GM23248 (cell line): ENCODE data around the gene TNFRSF13B. TPM values are rescaled to one million over a fixed set of nuclear protein-coding genes. Genes with fewer than 3 reads are reported as not detected.
A peak's percentile ranks its signal among the peaks of the same experiment; 100 is the strongest.

Experiments used
- DNase-seq: peaks from one replicate; pipeline ENCODE4 v3.0.0-alpha.2; 2015
- H2AFZ ChIP-seq: fragments of 200-600 bp; sonication (generic); 2 replicates; pipeline ENCODE4 v1.6.1; 2016; ENCODE audit warnings: antibody characterized with exemption
- H3F3A ChIP-seq: fragments of 200-600 bp; sonication (generic); 2 replicates; pipeline ENCODE4 v1.6.1; 2016; ENCODE audit warnings: mild to moderate bottlenecking, antibody characterized with exemption, mixed run types; ENCODE audit not compliant: insufficient read depth
- H3K27ac ChIP-seq: fragments of 200-600 bp; sonication (generic); 2 replicates; pipeline ENCODE4 v1.5.1; 2016; ENCODE audit warnings: mild to moderate bottlenecking
- H3K27me3 ChIP-seq: fragments of 200-600 bp; sonication (generic); replicated peaks from 2 replicates; pipeline ENCODE4 v1.6.1; 2016; ENCODE audit warnings: mild to moderate bottlenecking; ENCODE audit not compliant: insufficient read depth
- H3K36me3 ChIP-seq: fragments of 200-600 bp; sonication (generic); 2 replicates; pipeline ENCODE4 v1.6.1; 2016; ENCODE audit warnings: low read depth, mild to moderate bottlenecking
- H3K4me1 ChIP-seq: fragments of 200-600 bp; sonication (generic); 2 replicates; pipeline ENCODE4 v1.6.1; 2016; ENCODE audit warnings: mild to moderate bottlenecking; ENCODE audit not compliant: insufficient read depth
- H3K4me2 ChIP-seq: fragments of 200-600 bp; sonication (generic); one replicate; pipeline ENCODE4 v1.6.1; 2016; ENCODE audit warnings: mild to moderate bottlenecking; ENCODE audit not compliant: unreplicated experiment
- H3K4me3 ChIP-seq: fragments of 200-600 bp; sonication (generic); 2 replicates; pipeline ENCODE4 v1.5.1; 2016; ENCODE audit warnings: mild to moderate bottlenecking
- H3K79me2 ChIP-seq: fragments of 200-600 bp; sonication (generic); 2 replicates; pipeline ENCODE4 v1.6.1; 2016; ENCODE audit warnings: mild to moderate bottlenecking; ENCODE audit not compliant: insufficient read depth
- H3K9ac ChIP-seq: fragments of 200-600 bp; sonication (generic); 2 replicates; pipeline ENCODE4 v1.6.1; 2016; ENCODE audit warnings: mild to moderate bottlenecking
- H3K9me2 ChIP-seq: fragments of 200-600 bp; sonication (generic); 2 replicates; pipeline ENCODE4 v1.6.1; 2016; ENCODE audit warnings: mixed run types, mild to moderate bottlenecking, moderate library complexity; ENCODE audit not compliant: insufficient read depth
- H3K9me3 ChIP-seq: fragments of 200-600 bp; sonication (generic); one replicate; pipeline ENCODE4 v1.6.1; 2017; ENCODE audit warnings: low read depth
- H4K20me1 ChIP-seq: fragments of 200-600 bp; sonication (generic); 2 replicates; pipeline ENCODE4 v1.6.0; 2016; ENCODE audit not compliant: insufficient read depth
- EZH2 ChIP-seq: fragments of 200-600 bp; sonication (generic); IDR thresholded peaks from 2 replicates; pipeline ENCODE4 v1.6.1; 2018; ENCODE audit warnings: antibody characterized with exemption, mild to moderate bottlenecking; ENCODE audit not compliant: insufficient read depth, poor library complexity, severe bottlenecking
- EZH2phosphoT487 ChIP-seq: fragments of 200-600 bp; sonication (generic); IDR thresholded peaks from 2 replicates; pipeline ENCODE4 v1.6.1; 2018; ENCODE audit warnings: antibody characterized with exemption, moderate library complexity, mild to moderate bottlenecking, low read depth; ENCODE audit not compliant: insufficient read depth
- WGBS, 2 experiments: methylation state at CpG; one replicate each; pipeline ENCODE4 v1.1.6; 2015 to 2017; ENCODE audit warnings: low lambda C conversion rate in 2 of 2, low coverage in 1 of 2; ENCODE audit errors: missing lambda C conversion rate in 2 of 2; 5-methylcytosine and 5-hydroxymethylcytosine counted together
- in situ Hi-C: fragments of 300-500 bp; cut with MboI; formaldehyde crosslinking; loops from 2 replicates; pipeline ENCODE4 v1.15.0; 2020
- polyA plus RNA-seq: library from polyadenylated mRNA; unstranded; fragments of >200 nt; fragmentation: Nextera tagmentation; extraction: Ambion mirVana; gene quantifications from 2 replicates; pipeline ENCODE4 v1.2.1, GENCODE V29; 2016
- total RNA-seq: library from RNA; depleted of rRNA; stranded (reverse); fragments of >200 nt; shearing (Covaris generic); gene quantifications from 2 replicates; pipeline ENCODE4 v1.2.3, GENCODE V29; 2014

The TNFRSF13B gene
- total and polyA plus RNA-seq, 2 experiments from 2014 or later: not detected

- H3K27ac ChIP-seq: no peak overlapping the region
- no peaks in the 10 kb centered on the region for H3K9me3 ChIP-seq
- H3K79me2 ChIP-seq: no peaks in the 10 kb centered on the region
- no peak for TF ChIP-seq EZH2
- no peak for TF ChIP-seq EZH2phosphoT487
- H3K9ac ChIP-seq: no peak overlapping the region
- WGBS, 2 experiments: 77 to 80% methylated on average over 5 of the region's 5 CpGs
- H4K20me1 ChIP-seq: no peaks in the 10 kb centered on the region
- in situ Hi-C loops: no loop called here
- peaks cover 13% of the 10 kb centered on the region; the same call in 1 of the 2 replicates for H3K27me3 ChIP-seq
- no peaks in the 10 kb centered on the region for H3K36me3 ChIP-seq
- H2AFZ ChIP-seq: no peak overlapping the region
- H3F3A ChIP-seq: no peaks in the 10 kb centered on the region
- DNase-seq: no peak
- no peak overlapping the region for H3K4me2 ChIP-seq
- no peaks in the 10 kb centered on the region for H3K9me2 ChIP-seq
- H3K4me3 ChIP-seq: no peak overlapping the region
- H3K4me1 ChIP-seq: no peaks in the 10 kb centered on the region
Observed at GRCh38 chr17:16916557-16916920, 55.4 kb downstream of the TNFRSF13B start.

- in situ Hi-C loops: no loop called here
- H3F3A ChIP-seq: no peaks in the 10 kb centered on the region
- peaks cover 13% of the 10 kb centered on the region; the same call in 1 of the 2 replicates for H3K27me3 ChIP-seq
- no peak overlapping the region for H3K4me2 ChIP-seq
- no peaks in the 10 kb centered on the region for H3K9me2 ChIP-seq
- TF ChIP-seq EZH2phosphoT487: no peak
- TF ChIP-seq EZH2: no peak
- WGBS, 2 experiments: 32 to 56% methylated on average over 9 to 11 of the region's 11 CpGs
- H3K27ac ChIP-seq: no peak overlapping the region
- H3K36me3 ChIP-seq: no peaks in the 10 kb centered on the region
- H4K20me1 ChIP-seq: no peaks in the 10 kb centered on the region
- H3K9ac ChIP-seq: no peak overlapping the region
- H3K4me1 ChIP-seq: no peaks in the 10 kb centered on the region
- no peaks in the 10 kb centered on the region for H3K9me3 ChIP-seq
- peak; percentile 79 for DNase-seq
- H2AFZ ChIP-seq: no peak overlapping the region
- no peak overlapping the region for H3K4me3 ChIP-seq
- H3K79me2 ChIP-seq: no peaks in the 10 kb centered on the region
Observed at GRCh38 chr17:16915752-16916556, 56.0 kb downstream of the TNFRSF13B start.

GRCh38 chr17:16913463-16913862, 58.5 kb downstream of the TNFRSF13B start:
- H3K36me3 ChIP-seq: no peaks in the 10 kb centered on the region
- H3K9me2 ChIP-seq: no peaks in the 10 kb centered on the region
- no peak for TF ChIP-seq EZH2
- TF ChIP-seq EZH2phosphoT487: no peak
- no peak overlapping the region for H2AFZ ChIP-seq
- no peaks in the 10 kb centered on the region for H4K20me1 ChIP-seq
- no peaks in the 10 kb centered on the region for H3K79me2 ChIP-seq
- DNase-seq: no peak
- no peaks in the 10 kb centered on the region for H3K4me1 ChIP-seq
- no peak overlapping the region for H3K4me2 ChIP-seq
- H3K4me3 ChIP-seq: no peak overlapping the region
- H3K9ac ChIP-seq: no peak overlapping the region
- H3K9me3 ChIP-seq: no peaks in the 10 kb centered on the region
- no peaks in the 10 kb centered on the region for H3F3A ChIP-seq
- in situ Hi-C loops: no loop called here
- peaks cover 13% of the 10 kb centered on the region for H3K27me3 ChIP-seq
- WGBS, 2 experiments: 74 to 83% methylated on average over 2 of the region's 2 CpGs
- H3K27ac ChIP-seq: no peak overlapping the region

DNA sequence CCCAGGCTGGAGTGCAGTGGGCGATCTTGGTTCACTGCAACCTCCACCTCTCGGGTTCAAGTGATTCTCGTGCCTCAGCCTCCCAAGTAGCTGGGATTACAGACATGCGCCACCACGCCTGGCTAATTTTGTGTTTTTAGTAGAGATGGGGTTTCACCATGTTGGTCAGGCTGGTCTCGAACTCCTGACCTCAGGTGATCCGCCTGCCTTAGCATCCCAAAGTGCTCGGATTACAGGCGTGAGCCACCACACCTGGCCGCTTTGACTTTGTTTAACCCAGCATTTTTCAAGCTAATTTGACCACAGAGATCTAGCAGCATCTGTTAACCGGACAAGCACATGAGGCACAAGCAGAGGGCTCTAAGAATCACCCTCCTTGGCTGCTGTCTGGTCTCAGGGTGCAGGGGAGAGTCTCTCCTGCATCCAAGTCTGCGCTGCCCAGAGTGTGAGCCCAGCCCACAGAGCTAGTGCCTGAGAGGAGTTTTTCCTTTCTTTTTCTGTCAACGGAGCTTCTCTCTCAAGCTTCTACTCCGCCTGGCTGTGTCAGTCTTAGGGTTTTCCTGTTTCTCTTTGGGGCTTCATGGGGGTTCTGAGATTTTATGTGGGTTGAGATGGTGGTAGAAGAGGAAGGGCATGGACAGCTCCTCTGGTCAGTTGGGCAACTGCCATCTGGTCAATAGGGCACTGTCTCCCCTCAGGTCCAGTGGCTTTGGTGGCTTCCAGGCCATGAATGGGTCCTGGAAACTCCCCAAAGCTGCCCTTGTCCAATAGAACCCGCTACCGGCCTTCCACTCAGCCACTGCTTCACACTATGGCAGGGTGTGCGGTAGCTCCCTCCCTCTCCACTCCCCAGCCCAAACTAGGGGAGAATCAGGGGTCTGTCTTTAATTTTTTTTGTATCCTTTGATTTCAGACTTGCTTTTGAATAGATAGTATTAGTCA, 59.6 kb downstream of the TNFRSF13B start:
- Histone ChIP-seq H3F3A (0 out of 2 replicates have a peak, but pooled peaks cover under 1% of the 10 kb centered on the region), H3K4me1 (no peaks in the 10 kb centered on the region), H4K20me1 (no peaks in the 10 kb centered on the region), H3K4me3 (no peak overlapping the region), H3K27me3 (peaks cover 21% of the 10 kb centered on the region), H3K27ac (no peak overlapping the region), H3K9me3 (no peaks in the 10 kb centered on the region), H2AFZ (no peak overlapping the region), H3K9ac (no peak overlapping the region), H3K36me3 (no peaks in the 10 kb centered on the region), H3K9me2 (no peaks in the 10 kb centered on the region), H3K4me2 (no peak overlapping the region), H3K79me2 (no peaks in the 10 kb centered on the region)
- TF ChIP-seq EZH2: no peak
- TF ChIP-seq EZH2phosphoT487: no peak
- DNase-seq: no peak
- 86% methylated on average over 16 to 17 of the region's 17 CpGs for WGBS, 2 experiments
- in situ Hi-C loops: no loop called here
